ENCODE results near the gene ADAMTSL5. TPM values are rescaled to one million over a fixed set of nuclear protein-coding genes. Genes with fewer than 3 reads are reported as not detected.
"Not testable (repeated sequence)": the region's sequence is repeated elsewhere in the genome, so short reads cannot be mapped to it uniquely, and the experiment has no call there.

Gene ADAMTSL5
- polyA plus RNA-seq, 3 donors: 0.47 to 1.2 (median 0.62) TPM

DNA sequence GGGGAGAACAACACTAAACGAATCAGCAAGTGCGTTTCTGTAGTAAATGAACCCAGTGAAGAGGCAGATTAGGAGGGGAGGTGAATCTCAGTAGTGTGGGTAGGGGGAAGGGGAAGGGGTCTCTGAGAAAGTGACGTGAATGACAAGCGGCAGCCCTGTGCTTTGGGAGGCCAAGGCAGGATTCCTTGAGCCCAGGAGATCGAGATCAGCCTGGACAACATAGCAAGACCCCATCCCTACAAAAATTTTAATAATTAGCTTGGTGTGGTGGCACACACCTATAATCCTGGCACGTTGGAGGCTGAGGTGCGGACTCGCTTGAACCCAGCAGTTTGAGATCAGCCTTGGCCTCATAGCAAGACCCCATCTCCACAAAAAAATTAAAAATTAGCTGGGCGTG is 19.2 kb upstream of the ADAMTSL5 start:
- DNase-seq (ENCODE audit: extremely low read depth in 1 of 11, low read depth in 9 of 11, low spot score in 4 of 11): no peak

- DNase-seq (ENCODE audit: extremely low read depth in 1 of 11, low read depth in 9 of 11, low spot score in 4 of 11): no peak
Observed at GRCh38 chr19:1531587-1531986, 18.8 kb upstream of the ADAMTSL5 start.

GRCh38 chr19:1530856-1531255 is 18.0 kb upstream of the ADAMTSL5 start:
- not testable (repeated sequence) for DNase-seq (ENCODE audit: extremely low read depth in 1 of 11, low read depth in 9 of 11, low spot score in 4 of 11)

DNA sequence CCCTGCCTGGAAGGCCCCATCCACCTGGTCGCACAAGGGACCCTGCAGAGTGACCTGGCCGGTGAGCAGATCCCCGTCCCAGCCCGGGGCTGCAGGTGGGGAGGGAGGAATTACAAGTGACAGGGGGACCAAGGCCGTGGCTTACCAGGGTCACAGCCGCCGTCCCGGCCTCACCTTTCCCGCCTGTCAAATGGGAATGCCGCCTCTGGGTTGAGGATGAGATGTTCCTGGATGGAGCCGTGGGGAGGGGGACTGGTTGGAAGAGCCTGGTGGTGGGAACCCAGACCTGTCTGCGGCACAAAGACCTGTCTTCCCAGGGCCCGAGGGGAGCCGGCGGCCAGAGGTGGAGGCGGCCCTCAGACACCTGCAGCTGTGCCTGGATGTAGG is 16.6 kb upstream of the ADAMTSL5 start:
- DNase-seq (ENCODE audit: extremely low read depth in 1 of 11, low read depth in 9 of 11, low spot score in 4 of 11): no peak

- DNase-seq (ENCODE audit: extremely low read depth in 1 of 11, low read depth in 9 of 11, low spot score in 4 of 11): no peak
Observed at GRCh38 chr19:1528596-1529429, 16.0 kb upstream of the ADAMTSL5 start.

DNA sequence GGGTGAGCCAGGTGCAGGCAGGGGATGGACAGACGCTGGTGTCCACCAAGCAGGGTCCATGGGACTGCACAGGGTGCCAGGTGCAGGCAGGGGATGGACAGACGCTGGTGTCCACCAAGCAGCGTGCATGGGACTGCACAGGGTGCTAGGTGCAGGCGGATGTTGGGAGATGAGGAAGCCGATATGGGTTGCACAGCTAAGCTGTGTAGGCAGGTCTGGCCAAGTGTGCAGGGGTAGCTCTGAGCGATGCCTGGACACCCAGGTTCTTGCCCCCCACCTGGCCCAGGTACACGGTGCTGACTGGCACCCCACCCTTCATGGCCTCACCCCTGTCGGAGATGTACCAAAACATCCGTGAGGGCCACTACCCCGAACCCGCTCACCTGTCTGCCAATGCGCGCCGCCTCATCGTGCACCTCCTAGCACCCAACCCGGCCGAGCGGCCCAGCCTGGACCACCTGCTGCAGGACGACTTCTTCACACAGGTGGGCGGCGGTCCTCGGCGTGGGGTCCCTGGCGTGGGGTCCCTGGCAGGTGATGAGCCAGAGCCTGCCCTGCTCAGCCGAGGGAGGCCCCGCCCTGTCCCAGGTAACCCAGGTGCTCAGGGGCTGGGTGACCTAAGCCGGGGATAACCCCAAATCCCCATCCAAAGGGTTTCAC is 15.0 kb upstream of the ADAMTSL5 start:
- no peak for DNase-seq (ENCODE audit: extremely low read depth in 1 of 11, low read depth in 9 of 11, low spot score in 4 of 11)

DNA sequence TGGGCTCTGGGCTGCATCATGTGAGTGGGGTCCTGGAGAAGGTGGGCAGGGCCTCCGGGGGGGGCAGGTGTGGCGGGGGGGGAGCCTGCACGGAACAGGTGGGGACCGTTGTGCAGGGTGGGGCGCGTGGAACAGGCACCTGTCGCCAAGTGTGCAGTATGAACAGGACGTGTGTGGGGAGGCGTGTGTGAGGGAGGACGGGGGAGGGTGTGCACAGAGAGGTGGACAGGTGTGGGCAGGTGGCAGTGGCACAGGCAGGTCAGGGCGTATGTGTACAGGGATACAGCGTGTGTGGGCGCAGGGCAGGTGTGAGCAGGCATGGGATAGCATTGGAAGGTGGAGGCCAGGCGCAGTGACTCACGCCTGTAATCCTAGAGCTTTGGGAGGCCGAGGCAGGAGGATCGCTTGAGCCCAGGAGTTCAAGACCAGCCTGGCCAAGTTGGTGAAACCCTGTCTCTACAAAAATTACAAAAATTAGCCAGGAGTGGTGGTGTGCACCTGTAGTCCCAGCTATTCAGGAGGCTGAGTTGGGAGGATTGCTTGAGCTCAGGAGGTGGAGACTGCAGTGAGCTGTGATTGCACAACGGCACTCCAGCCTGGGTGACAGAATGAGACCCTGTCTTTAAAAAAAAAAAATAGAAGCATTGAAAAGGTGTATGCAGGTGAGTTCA is 14.3 kb upstream of the ADAMTSL5 start:
- DNase-seq (ENCODE audit: extremely low read depth in 1 of 11, low read depth in 9 of 11, low spot score in 4 of 11): no peak

DNA sequence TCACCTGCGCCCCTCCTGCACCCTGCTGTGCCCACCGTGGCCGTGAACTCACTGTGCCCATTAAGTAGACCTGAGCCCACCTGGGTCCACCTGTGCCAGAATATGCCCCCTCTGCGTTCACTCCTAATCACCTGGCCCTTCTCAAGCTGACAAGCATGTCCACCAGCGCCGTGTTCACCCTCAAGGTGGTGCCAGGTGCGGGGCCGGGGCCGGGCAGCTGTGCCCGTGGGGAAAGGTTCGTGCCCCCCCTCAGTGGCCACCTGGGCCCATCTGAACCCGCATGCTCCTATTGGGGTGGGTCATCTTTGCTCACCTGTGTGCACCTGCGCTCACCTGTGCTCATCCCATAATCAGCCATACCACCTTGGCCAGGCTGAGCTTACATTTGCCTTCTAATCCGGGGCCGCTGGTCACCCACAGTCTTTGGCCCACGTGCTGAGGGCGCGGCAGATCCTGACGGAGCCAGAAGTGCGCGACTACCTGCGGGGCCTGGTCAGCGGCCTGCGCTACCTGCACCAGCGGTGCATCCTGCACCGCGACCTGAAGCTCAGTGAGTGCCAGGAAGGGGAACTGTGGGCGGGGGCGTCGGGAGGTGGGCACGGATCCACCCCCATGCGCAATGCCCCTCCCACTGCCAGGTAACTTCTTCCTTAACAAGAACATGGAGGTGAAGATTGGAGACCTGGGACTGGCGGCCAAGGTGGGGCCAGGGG is 13.4 kb upstream of the ADAMTSL5 start:
- DNase-seq (ENCODE audit: extremely low read depth in 1 of 11, low read depth in 9 of 11, low spot score in 4 of 11): no peak

- DNase-seq (ENCODE audit: extremely low read depth in 1 of 11, low read depth in 9 of 11, low spot score in 4 of 11): no peak
Observed at GRCh38 chr19:1525343-1525742, 12.5 kb upstream of the ADAMTSL5 start.

DNA sequence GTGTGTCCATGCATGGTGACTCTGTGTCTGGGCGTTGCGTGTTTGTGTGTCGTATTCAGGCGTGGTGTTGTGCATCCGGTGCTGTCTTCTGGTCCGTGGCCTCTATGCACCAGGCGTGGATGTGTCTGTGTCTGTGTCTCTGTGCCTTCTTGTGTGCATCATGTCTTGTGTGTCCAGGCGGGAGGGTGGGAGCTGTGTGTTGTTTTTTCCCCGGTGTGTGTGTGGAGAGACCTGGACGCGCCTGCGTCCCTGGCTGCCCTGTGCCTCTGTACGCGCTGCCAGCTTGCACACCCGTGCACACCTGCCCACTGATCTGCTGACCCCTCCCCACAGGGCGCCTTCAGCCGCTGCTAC is 12.1 kb upstream of the ADAMTSL5 start:
- DNase-seq (ENCODE audit: extremely low read depth in 1 of 11, low read depth in 9 of 11, low spot score in 4 of 11): no peak

GRCh38 chr19:1524287-1524971 is 11.6 kb upstream of the ADAMTSL5 start:
- DNase-seq (ENCODE audit: extremely low read depth in 1 of 11, low read depth in 9 of 11, low spot score in 4 of 11): no peak

GRCh38 chr19:1523412-1524286 is 10.8 kb upstream of the ADAMTSL5 start, which contains the start of gene PLK5:
Gene PLK5, plus strand, starts transcription at chr19:1524077. Its CDS starts 2,920 bp downstream, at chr19:1526997.
- no peak for DNase-seq (ENCODE audit: extremely low read depth in 1 of 11, low read depth in 9 of 11, low spot score in 4 of 11)

GRCh38 chr19:1522838-1523237 is 10.0 kb upstream of the ADAMTSL5 start:
- no peak for DNase-seq (ENCODE audit: extremely low read depth in 1 of 11, low read depth in 9 of 11, low spot score in 4 of 11)

DNA sequence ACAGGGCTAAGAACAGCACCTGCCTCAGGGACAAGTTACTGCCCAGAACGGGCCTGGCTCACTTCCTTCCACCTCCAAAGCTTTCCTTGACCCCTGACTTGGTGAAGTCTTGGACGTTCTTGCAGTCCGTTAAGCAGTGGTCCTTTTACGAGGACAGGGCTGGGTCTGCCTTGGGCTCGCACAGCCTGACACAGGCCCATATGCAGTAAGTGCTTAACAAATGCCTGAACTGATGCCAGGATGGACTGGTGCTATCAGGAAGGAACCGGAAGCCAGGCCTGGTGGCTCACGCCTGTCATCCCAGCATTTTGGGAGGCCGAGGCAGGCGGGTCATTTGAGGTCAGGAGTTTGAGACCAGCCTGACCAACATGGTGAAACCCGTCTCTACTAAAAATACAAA is 9.2 kb upstream of the ADAMTSL5 start:
- no peak for DNase-seq (ENCODE audit: extremely low read depth in 1 of 11, low read depth in 9 of 11, low spot score in 4 of 11)

DNA sequence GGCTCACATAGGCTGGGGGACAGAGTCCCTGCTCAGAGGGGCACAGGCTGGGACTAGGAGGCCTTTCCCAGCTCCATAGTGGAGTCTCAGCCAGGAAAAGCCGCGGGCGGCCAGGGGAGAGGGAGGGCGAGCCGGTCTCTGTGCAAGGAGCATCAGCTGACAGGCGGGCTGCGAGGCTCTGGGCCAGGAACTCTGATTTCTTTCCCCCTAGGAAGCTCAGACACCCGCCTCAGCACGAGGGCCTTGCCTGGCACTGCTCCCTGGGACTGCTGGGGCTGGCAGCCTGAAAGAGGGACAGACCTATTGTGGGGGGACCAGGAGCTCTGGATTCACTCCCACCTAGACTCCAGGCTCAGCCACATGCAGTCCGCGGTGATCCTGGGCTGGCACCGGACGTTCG is 8.8 kb upstream of the ADAMTSL5 start:
- DNase-seq (ENCODE audit: extremely low read depth in 1 of 11, low read depth in 9 of 11, low spot score in 4 of 11): no peak

DNA sequence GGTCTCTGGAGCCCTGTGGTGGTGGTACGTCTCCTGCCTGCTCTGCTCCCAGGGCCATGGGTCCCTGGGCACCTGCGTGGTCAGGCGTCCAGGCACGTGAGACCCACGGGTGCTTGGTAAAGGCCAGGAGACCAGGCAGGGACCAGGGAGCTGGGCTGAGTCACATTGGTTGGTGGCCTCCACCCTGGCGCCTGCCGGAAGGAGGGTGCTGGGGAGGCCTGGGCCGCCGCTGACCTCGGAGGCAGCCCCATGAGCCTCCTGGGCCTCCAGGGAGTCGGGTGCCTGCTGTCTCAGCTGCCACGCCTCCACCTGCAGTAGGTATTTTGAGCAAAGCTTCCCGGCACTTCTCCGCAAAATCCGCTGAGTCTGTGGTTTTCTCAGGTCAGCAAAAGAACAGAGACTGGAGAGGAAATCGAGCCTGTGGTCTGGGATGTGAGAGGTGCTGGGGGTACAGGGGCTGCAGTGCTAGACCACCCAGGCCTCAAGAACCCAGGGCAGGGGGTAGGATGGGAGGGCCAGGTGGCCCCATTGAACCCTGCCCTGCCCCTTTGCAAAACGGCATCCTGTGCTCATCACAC is 7.5 kb upstream of the ADAMTSL5 start:
- DNase-seq (ENCODE audit: extremely low read depth in 1 of 11, low read depth in 9 of 11, low spot score in 4 of 11): no peak

DNA sequence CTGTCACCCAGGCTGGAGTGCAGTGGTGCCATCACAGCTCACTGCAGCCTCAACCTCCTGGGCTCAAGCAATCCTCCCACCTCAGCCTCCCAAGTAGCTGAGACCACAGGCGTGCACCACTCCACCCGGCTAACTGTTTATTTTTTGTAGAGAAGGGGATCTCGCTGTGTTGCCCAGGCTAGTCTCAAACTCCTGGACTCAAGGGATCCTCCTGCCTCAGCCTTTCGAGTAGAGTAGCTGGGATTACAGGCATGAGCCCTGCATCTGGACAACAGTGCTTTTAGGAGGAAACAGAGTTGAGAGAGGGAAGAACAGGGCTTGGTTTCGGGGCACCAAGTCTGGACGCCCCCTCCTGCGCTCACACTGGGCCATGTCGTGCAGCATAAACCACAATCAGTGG is 7.0 kb upstream of the ADAMTSL5 start:
- not testable (repeated sequence) for DNase-seq (ENCODE audit: extremely low read depth in 1 of 11, low read depth in 9 of 11, low spot score in 4 of 11)

DNA sequence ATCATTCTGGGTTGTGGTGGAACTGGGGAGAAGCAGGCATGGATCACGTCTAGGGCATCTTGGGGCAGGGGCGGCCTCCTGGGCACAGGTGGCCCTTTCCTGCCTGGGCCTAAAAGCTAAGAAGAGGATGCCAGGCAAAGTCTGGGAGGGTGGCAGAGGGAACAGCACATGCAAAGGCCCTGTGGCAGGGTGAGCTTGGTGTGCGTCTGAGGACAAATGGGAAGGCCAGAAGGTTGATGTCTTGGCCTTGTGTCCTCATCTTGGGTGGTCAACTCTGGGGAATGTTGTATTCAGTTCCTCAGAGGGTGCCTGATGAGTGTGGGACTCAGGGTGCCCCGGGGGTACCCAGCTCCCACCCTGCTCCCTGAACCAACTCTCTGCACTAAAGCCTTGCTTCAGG is 5.7 kb upstream of the ADAMTSL5 start:
- DNase-seq (ENCODE audit: extremely low read depth in 1 of 11, low read depth in 9 of 11, low spot score in 4 of 11): no peak

All from renal cortex interstitium (tissue), 11 donors.